ENCODE data around the gene RBP7. TPM values are rescaled to one million over a fixed set of nuclear protein-coding genes. Genes with fewer than 3 reads are reported as not detected.

The RBP7 gene
- total and polyA plus RNA-seq, 4 donors: 1.2 to 11.8 (median 4.8) TPM

DNA sequence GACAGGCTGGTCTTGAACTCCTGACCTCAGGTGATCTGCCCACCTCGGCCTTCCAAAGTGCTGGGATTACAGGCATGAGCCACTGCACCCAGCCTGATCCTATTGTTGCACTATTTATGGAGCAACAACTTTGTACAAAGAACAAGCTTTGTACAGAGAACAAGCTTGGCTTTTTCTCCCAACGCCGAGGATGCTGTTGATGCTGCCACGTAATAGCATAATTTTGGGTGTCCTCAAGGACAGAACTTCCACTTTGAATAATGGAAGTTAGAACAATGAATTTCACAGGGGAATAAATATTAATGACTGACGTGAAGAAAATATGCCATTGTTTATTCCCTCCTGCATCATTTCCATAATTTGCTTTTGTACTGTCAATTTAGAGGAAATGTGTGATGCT, 12.8 kb upstream of the RBP7 start:
- H3K27ac ChIP-seq (ENCODE audit: low read depth in 1 of 2, low read length in 2 of 2): no peak overlapping the region
- 94% methylated on average over 5 of the region's 5 CpGs for WGBS

DNA sequence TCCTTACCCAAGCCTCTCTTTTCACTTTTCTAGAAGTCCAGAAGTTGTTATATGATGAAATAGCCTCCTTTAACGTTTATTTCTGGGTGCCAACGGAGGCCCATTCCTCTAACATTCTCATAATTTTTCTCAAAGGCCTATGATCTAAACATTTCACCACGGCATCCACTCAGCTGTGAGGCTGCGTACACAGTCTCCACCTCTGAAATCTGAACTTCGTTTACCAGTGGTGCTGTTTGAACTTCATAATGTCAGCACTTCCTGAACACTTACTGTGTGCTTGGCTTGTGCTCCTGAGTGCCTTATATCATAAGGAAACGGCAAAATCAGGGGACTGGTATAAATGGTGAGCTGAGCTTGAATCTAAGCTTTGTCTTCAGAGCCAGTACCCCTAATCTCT, 12.0 kb upstream of the RBP7 start:
- Histone ChIP-seq H3K9me3 (ENCODE audit: control insufficient read depth in 4 of 4, low read length in 3 of 4) (no peaks in the 10 kb centered on the region), H3K27ac (ENCODE audit: low read depth in 1 of 2, low read length in 2 of 2) (no peak overlapping the region), H3K27me3 (ENCODE audit: control insufficient read depth in 4 of 4, insufficient read depth in 4 of 4, low read length in 3 of 4) (no peaks in the 10 kb centered on the region), H3K9ac (ENCODE audit: low read depth in 1 of 2, low read length in 2 of 2) (no peak overlapping the region), H3K4me3 (ENCODE audit: low read depth in 1 of 3, low read length in 3 of 3) (no peak overlapping the region), H3K36me3 (ENCODE audit: control insufficient read depth in 4 of 4, insufficient read depth in 3 of 4, low read depth in 1 of 4, low read length in 3 of 4) (peaks cover 3 to 14% (median 9%) of the 10 kb centered on the region in 4 donors), H3K4me1 (ENCODE audit: control insufficient read depth in 4 of 4, insufficient read depth in 4 of 4, low read length in 3 of 4) (peaks cover 0 to 1% (median 0%) of the 10 kb centered on the region in 4 donors)
- TF ChIP-seq NR2F2 (IDR thresholded peaks at IDR 0.05) (no peak), HNF4A (conservative IDR thresholded peaks at IDR 0.05) (no peak), EGR1 (IDR thresholded peaks at IDR 0.05; ENCODE audit: low read depth in 2 of 2) (no peak), HNF4G (IDR thresholded peaks at IDR 0.05) (no peak), GABPA (IDR thresholded peaks at IDR 0.05 in 1 of 2, conservative IDR thresholded peaks at IDR 0.05 in 1 of 2) (no peak), YY1 (IDR thresholded peaks at IDR 0.05) (no peak), SP1 (IDR thresholded peaks at IDR 0.05) (no peak), JUND (IDR thresholded peaks at IDR 0.05) (no peak), RXRA (IDR thresholded peaks at IDR 0.05) (no peak), RAD21 (IDR thresholded peaks at IDR 0.05) (no peak), FOXA2 (IDR thresholded peaks at IDR 0.05) (no peak), TAF1 (conservative IDR thresholded peaks at IDR 0.05) (no peak)
- TF ChIP-seq, protein P1, sequence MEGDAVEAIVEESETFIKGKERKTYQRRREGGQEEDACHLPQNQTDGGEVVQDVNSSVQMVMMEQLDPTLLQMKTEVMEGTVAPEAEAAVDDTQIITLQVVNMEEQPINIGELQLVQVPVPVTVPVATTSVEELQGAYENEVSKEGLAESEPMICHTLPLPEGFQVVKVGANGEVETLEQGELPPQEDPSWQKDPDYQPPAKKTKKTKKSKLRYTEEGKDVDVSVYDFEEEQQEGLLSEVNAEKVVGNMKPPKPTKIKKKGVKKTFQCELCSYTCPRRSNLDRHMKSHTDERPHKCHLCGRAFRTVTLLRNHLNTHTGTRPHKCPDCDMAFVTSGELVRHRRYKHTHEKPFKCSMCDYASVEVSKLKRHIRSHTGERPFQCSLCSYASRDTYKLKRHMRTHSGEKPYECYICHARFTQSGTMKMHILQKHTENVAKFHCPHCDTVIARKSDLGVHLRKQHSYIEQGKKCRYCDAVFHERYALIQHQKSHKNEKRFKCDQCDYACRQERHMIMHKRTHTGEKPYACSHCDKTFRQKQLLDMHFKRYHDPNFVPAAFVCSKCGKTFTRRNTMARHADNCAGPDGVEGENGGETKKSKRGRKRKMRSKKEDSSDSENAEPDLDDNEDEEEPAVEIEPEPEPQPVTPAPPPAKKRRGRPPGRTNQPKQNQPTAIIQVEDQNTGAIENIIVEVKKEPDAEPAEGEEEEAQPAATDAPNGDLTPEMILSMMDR (IDR thresholded peaks at IDR 0.05; ENCODE audit: low read depth, low read length, missing input control): no peak
- TF ChIP-seq, protein P2, sequence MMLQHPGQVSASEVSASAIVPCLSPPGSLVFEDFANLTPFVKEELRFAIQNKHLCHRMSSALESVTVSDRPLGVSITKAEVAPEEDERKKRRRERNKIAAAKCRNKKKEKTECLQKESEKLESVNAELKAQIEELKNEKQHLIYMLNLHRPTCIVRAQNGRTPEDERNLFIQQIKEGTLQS (IDR thresholded peaks at IDR 0.05): no peak
- TF ChIP-seq, protein P3, sequence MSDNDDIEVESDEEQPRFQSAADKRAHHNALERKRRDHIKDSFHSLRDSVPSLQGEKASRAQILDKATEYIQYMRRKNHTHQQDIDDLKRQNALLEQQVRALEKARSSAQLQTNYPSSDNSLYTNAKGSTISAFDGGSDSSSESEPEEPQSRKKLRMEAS (IDR thresholded peaks at IDR 0.05): no peak
- TF ChIP-seq, protein P4, sequence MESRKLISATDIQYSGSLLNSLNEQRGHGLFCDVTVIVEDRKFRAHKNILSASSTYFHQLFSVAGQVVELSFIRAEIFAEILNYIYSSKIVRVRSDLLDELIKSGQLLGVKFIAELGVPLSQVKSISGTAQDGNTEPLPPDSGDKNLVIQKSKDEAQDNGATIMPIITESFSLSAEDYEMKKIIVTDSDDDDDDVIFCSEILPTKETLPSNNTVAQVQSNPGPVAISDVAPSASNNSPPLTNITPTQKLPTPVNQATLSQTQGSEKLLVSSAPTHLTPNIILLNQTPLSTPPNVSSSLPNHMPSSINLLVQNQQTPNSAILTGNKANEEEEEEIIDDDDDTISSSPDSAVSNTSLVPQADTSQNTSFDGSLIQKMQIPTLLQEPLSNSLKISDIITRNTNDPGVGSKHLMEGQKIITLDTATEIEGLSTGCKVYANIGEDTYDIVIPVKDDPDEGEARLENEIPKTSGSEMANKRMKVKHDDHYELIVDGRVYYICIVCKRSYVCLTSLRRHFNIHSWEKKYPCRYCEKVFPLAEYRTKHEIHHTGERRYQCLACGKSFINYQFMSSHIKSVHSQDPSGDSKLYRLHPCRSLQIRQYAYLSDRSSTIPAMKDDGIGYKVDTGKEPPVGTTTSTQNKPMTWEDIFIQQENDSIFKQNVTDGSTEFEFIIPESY (IDR thresholded peaks at IDR 0.05): no peak
- 64% methylated on average over 6 of the region's 6 CpGs for WGBS
- no peak for DNase-seq (ENCODE audit: low spot score)

More for the DNA sequence above, 12.8 kb upstream of the RBP7 start:
- H3K27me3 ChIP-seq (ENCODE audit: control insufficient read depth in 4 of 4, insufficient read depth in 4 of 4, low read length in 3 of 4): no peaks in the 10 kb centered on the region
- no peaks in the 10 kb centered on the region for H3K9me3 ChIP-seq (ENCODE audit: control insufficient read depth in 4 of 4, low read length in 3 of 4)
- no peak overlapping the region for H3K4me3 ChIP-seq (ENCODE audit: low read depth in 1 of 3, low read length in 3 of 3)
- DNase-seq (ENCODE audit: low spot score): no peak
- peaks cover 3 to 14% (median 9%) of the 10 kb centered on the region in 4 donors for H3K36me3 ChIP-seq (ENCODE audit: control insufficient read depth in 4 of 4, insufficient read depth in 3 of 4, low read depth in 1 of 4, low read length in 3 of 4)
- H3K9ac ChIP-seq (ENCODE audit: low read depth in 1 of 2, low read length in 2 of 2): no peak overlapping the region
- no peaks in the 10 kb centered on the region for H3K4me1 ChIP-seq (ENCODE audit: control insufficient read depth in 4 of 4, insufficient read depth in 4 of 4, low read length in 3 of 4)
- TF ChIP-seq EGR1 (IDR thresholded peaks at IDR 0.05; ENCODE audit: low read depth in 2 of 2) (no peak), GABPA (IDR thresholded peaks at IDR 0.05 in 1 of 2, conservative IDR thresholded peaks at IDR 0.05 in 1 of 2) (no peak), RAD21 (IDR thresholded peaks at IDR 0.05) (no peak), TAF1 (conservative IDR thresholded peaks at IDR 0.05) (no peak), HNF4G (IDR thresholded peaks at IDR 0.05) (no peak)

Measured in liver (tissue), 9 donors.